GM18507 (cell line): ENCODE data around the gene RPUSD2.

ENCODE experiments used
- DNase-seq: peaks from one replicate; pipeline ENCODE4 v3.0.0; 2011; ENCODE audit warnings: low read depth; ENCODE audit not compliant: insufficient read length; ENCODE audit errors: extremely low spot score
- FAIRE-seq: peaks from 2 replicates; lab custom pipeline; 2011; peaks lifted over from hg19 to GRCh38; lab: Jason Lieb, UNC

RPUSD2 gene

GRCh38 chr15:40600956-40601355, 31.9 kb downstream of the RPUSD2 start:
- no peak for DNase-seq
- FAIRE-seq = no peak

DNA sequence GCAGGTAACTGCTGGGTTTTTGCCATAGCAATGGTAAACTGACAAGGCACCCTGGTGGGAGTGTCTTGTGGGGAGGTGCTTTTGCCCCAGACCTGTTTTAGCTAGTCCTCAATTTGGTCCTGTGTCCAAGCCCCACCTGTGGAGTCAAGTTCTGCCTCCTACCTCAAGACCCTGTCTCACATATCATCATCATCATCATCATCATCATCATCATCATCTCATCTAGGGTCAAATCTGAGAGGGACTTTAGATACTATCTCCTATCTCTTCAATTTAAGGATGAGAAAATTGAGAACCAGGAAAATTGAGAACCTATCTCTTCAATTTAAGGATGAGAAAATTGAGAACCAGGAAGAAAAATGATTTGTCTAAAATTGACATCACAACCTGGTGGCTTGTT, 34.8 kb downstream of the RPUSD2 start:
- DNase-seq (no peak), FAIRE-seq (no peak)

DNA sequence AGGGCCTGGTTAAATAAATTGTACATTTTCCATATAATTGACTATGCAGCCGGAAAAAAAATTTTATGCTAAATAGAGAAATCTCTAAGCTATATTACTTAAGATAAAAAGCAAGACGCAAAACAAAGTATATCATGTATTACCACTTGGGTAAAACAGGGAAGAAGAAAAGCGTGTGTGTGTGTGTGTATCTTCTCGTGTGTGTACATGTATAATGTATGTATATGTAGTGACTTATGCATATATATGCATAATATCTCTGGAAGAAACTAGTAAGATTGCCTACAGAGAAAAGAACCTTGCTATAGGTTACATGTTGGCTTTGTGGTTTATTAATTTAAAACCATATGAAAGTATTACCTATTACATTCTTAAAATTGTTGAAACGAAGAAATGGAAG, 44.0 kb downstream of the RPUSD2 start:
- FAIRE-seq (no peak), DNase-seq (no peak)

- DNase-seq = no peak
- no peak for FAIRE-seq
Observed at GRCh38 chr15:40618023-40618422, 48.9 kb downstream of the RPUSD2 start.

GRCh38 chr15:40618906-40619305, 49.8 kb downstream of the RPUSD2 start:
- FAIRE-seq (no peak), DNase-seq (no peak)

DNA sequence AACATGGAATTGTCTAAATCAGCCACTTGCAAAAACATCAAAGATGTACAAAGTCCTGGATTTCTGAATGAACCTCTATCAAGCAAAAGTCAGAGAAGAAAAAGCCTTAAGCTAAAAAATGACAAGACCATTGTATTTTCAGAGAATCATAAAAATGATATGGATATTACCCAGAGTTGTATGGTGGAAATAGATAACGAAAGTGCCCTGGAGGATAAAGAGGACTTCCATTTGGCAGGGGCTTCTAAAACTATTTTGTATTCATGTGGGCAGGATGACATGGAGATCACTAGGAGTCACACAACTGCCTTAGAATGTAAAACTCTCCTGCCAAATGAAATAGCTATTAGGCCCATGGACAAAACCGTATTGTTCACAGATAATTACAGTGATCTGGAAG, 54.3 kb downstream of the RPUSD2 start:
- no peak for DNase-seq
- no peak for FAIRE-seq
